Right cardiac atrium (tissue), 5 donors: ENCODE data around the gene PRKCH. TPM values are rescaled to one million over a fixed set of nuclear protein-coding genes. Genes with fewer than 3 reads are reported as not detected.

ENCODE experiments used
- ATAC-seq, 2 donors: fragments of 200-7000 bp; cut with Tn5 transposase; one replicate each; pipeline versions ENCODE4 v1.8.0 to v1.9.1; 2020; ENCODE audit warnings: moderate library complexity in 2 of 2, mild to moderate bottlenecking in 1 of 2
- DNase-seq, 3 donors: peaks; one replicate each; pipeline ENCODE4 v3.0.0-alpha.2; 2020
- H3K27ac ChIP-seq: one replicate; pipeline ENCODE4 v1.5.1; 2013; ENCODE audit warnings: mild to moderate bottlenecking, low read length, control low read depth, moderate library complexity
- H3K27me3 ChIP-seq: one replicate; pipeline ENCODE4 v1.6.1; 2013; ENCODE audit not compliant: control insufficient read depth, insufficient read depth
- H3K4me1 ChIP-seq: one replicate; pipeline ENCODE4 v1.6.1; 2013; ENCODE audit warnings: low read length; ENCODE audit not compliant: control insufficient read depth, insufficient read depth
- H3K4me3 ChIP-seq: one replicate; pipeline ENCODE4 v1.5.1; 2013; ENCODE audit warnings: low read length, control low read depth
- H3K9me3 ChIP-seq: one replicate; pipeline ENCODE4 v1.6.1; 2013; ENCODE audit warnings: low read length; ENCODE audit not compliant: control insufficient read depth
- WGBS: extraction: QIAGEN DNeasy Blood & Tissue Kit; methylation state at CpG from one replicate; pipeline ENCODE4 v1.1.7; 2013; 5-methylcytosine and 5-hydroxymethylcytosine counted together
- intact Hi-C, 4 donors: fragments of 100-400 bp; cut with DNase I; formaldehyde crosslinking; loops; one replicate each; pipeline versions ENCODE4 v1.11.0 to v1.14.0; 2022 to 2023
- polyA plus RNA-seq: library from polyadenylated mRNA; stranded (reverse); fragments of 200-250 nt; gene quantifications from one replicate; pipeline ENCODE4 v1.2.3, GENCODE V29; 2013
- total RNA-seq, 4 donors: library from RNA; stranded (reverse); fragmentation: NEBNext Ultra II Directional; extraction: Animal tissue kit (Norgen Biotek cat#: 25700); gene quantifications; one replicate each; pipeline ENCODE4 v1.2.1, GENCODE V29; 2021
- donor health status: healthy with polysubstance abuse.
- donor health status: DM: no; HTN: yes; CAD: no.
- donor health status: DM: no; HTN: no; CAD: no.
- donor health status: DM: no; HTN: yes; CAD: no; lungs with severe emphysema.
- donor health status: DM: yes; HTN: yes; CAD: no.

Gene PRKCH
- total and polyA plus RNA-seq, 5 donors = 11.9 to 31.3 (median 26.6) TPM

GRCh38 chr14:61585598-61586543, 264.5 kb downstream of the PRKCH start:
- Histone ChIP-seq H3K4me1 (peaks cover 11% of the 10 kb centered on the region), H3K27ac (peak overlapping the region; percentile 82), H3K9me3 (no peaks in the 10 kb centered on the region), H3K27me3 (no peaks in the 10 kb centered on the region), H3K4me3 (no peak overlapping the region)
- DNase-seq (peak; percentile 84 to 92 (median 89)), ATAC-seq (peak; percentile 86 to 91)
- intact Hi-C loops = no loop called here
- 43% methylated on average over 5 of the region's 5 CpGs for WGBS

GRCh38 chr14:61586544-61587055, 265.2 kb downstream of the PRKCH start:
- H3K4me1 ChIP-seq = peaks cover 11% of the 10 kb centered on the region
- ATAC-seq (peak in 1 of 2 donors; percentile 28), DNase-seq (no peak)
- H3K9me3 ChIP-seq = no peaks in the 10 kb centered on the region
- peak overlapping the region; percentile 2 for H3K27ac ChIP-seq
- WGBS = 42% methylated on average over 4 of the region's 4 CpGs
- intact Hi-C loops = no loop called here
- no peaks in the 10 kb centered on the region for H3K27me3 ChIP-seq
- H3K4me3 ChIP-seq = no peak overlapping the region

DNA sequence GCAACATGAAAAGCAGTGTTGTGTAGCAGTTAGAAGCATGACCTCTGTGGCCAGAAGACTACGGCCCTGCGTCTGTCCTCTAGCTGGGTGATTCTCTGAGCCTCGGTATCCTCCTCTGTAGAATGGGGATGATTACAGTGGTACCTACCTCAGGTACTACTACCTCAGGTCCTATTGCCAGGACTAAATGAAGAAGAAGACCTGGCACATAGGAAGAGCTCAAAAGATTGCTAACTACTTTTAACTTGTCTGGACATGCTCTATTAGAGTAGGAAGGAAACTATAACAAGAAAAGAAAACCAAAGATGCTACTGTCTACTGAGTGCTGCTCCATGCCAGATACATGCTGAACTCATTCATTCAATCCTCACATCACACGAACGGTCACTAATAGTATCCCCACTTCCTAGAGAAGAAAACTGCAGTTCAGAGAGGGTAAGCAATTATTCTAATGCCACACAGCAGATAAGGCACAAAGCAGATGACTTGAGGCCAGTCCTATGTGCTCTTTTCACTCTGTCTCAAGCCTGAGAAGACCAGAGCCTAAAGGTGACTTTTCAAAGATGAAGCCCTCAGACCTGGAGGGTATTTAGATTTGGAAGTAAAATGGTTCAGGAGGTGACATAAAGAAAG, 265.8 kb downstream of the PRKCH start:
- no peak for ATAC-seq
- H3K4me1 ChIP-seq = peaks cover 11% of the 10 kb centered on the region
- no peaks in the 10 kb centered on the region for H3K27me3 ChIP-seq
- no peak overlapping the region for H3K4me3 ChIP-seq
- DNase-seq = no peak
- 77% methylated on average over 5 of the region's 5 CpGs for WGBS
- H3K27ac ChIP-seq = peak overlapping the region; percentile 2
- H3K9me3 ChIP-seq = no peaks in the 10 kb centered on the region
- intact Hi-C loops = no loop called here

GRCh38 chr14:61588419-61588901, 267.1 kb downstream of the PRKCH start:
- H3K9me3 ChIP-seq = no peaks in the 10 kb centered on the region
- no peak overlapping the region for H3K27ac ChIP-seq
- WGBS = 73% methylated on average over 6 of the region's 6 CpGs
- H3K4me3 ChIP-seq = no peak overlapping the region
- DNase-seq = no peak
- ATAC-seq = peak; percentile 12 to 28
- intact Hi-C loops = no loop called here
- peaks cover 11% of the 10 kb centered on the region for H3K4me1 ChIP-seq
- no peaks in the 10 kb centered on the region for H3K27me3 ChIP-seq

DNA sequence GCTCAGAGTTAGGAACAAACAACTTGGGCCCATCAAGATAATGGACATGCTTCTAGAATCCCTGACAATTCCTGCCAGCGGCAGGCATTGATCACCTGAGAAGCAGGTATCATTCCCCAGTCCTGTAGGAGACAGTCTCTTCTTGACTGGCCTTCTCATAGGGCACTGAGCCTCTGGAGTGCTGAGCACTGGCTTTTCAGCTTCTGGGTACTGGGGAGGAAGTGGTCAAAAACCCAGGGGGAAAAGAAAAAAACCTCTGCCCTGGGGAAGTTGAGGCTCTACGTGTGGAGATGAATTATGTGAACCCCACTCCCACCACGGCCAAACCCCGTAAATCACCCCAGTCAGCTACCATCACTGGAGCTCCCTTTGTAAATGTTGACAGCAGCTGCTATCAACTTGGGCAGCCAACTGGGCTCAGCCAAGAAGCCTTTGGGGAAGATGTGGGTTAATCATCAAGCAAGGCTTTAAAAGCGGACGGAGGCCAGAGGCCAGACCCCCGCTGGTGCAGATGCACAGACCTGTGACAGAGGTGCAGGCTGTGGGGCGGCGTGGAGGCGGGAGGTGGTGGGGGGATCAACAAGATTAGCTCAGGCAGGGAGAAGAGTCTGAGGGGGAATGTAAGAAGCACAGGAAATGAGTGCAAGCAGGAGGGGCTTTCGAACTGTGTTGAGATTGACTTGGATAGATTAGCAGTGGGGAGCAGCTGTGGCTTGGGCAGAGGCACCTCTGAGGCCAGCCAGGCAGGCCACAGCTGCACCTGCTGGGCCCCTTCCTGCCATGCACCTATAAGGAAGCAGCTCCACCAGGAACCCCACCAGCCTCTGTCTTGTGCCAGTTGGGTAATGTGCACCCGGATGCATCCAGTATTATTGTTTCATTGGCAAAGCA, 268.6 kb downstream of the PRKCH start:
- no peak for ATAC-seq
- WGBS = 78% methylated on average over 12 of the region's 12 CpGs
- no peaks in the 10 kb centered on the region for H3K27me3 ChIP-seq
- H3K4me3 ChIP-seq = no peak overlapping the region
- H3K4me1 ChIP-seq = peaks cover 11% of the 10 kb centered on the region
- DNase-seq = no peak
- H3K9me3 ChIP-seq = no peaks in the 10 kb centered on the region
- H3K27ac ChIP-seq = no peak overlapping the region
- intact Hi-C loops = no loop called here

GRCh38 chr14:61591862-61592261, 270.5 kb downstream of the PRKCH start:
- H3K9me3 ChIP-seq = no peaks in the 10 kb centered on the region
- no peak for DNase-seq
- no peak for ATAC-seq
- H3K27ac ChIP-seq = no peak overlapping the region
- no peak overlapping the region for H3K4me3 ChIP-seq
- H3K27me3 ChIP-seq = no peaks in the 10 kb centered on the region
- no peaks in the 10 kb centered on the region for H3K4me1 ChIP-seq
- intact Hi-C loops = no loop called here
- WGBS = 92% methylated on average over 2 of the region's 2 CpGs

DNA sequence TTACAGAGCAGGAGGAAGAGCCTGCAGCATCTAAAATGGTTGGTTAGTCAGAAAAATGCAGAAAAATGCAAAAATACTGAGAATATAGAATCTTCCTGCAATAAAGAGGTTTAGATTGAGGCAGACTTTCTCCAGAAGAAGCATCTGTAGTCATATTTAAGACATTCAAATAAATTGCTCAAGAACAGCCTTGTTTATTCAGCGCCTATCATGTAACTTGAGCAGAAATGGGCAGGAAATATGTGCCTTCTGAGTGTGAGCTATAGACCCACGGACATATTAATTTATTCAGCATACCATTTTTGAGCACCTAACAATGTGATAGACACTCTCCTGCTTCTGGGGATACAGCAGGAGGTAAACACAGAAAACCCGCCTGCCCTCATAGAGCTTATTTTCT, 272.0 kb downstream of the PRKCH start:
- 84% methylated on average over 3 of the region's 3 CpGs for WGBS
- Histone ChIP-seq H3K27me3 (no peaks in the 10 kb centered on the region), H3K9me3 (no peaks in the 10 kb centered on the region), H3K4me3 (no peak overlapping the region), H3K4me1 (no peaks in the 10 kb centered on the region), H3K27ac (no peak overlapping the region)
- ATAC-seq = no peak
- DNase-seq = no peak
- intact Hi-C loops = no loop called here

DNA sequence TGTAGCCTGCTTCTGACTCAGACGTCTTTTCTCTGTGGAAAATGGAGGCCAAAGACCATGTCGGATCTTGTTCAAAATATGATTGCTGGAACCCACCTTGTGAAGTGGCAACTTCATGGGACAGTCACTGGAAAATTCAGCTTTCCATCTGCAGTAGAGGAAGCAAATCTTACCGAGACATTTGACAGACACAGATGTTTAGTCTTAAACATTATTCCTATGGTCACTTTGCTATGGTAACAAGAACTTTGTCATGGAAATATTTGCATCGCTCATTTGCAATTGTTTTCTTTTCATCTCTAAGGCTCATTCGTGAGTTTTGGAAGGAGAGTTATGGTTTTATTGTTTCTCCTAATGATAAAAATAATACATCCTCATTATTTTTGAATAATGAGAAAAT, 275.6 kb downstream of the PRKCH start:
- intact Hi-C loops = no loop called here

GRCh38 chr14:61598980-61599379, 277.6 kb downstream of the PRKCH start:
- peak; percentile 68 to 91 for ATAC-seq
- Histone ChIP-seq H3K4me1 (no peaks in the 10 kb centered on the region), H3K4me3 (no peak overlapping the region), H3K27ac (peak overlapping the region; percentile 6), H3K27me3 (no peaks in the 10 kb centered on the region), H3K9me3 (no peaks in the 10 kb centered on the region)
- DNase-seq = no peak
- intact Hi-C loops = no loop called here
- WGBS = 3% methylated on average over 1 of the region's 1 CpG

More for the DNA sequence above, 275.6 kb downstream of the PRKCH start:
- ATAC-seq = no peak
- no peaks in the 10 kb centered on the region for H3K27me3 ChIP-seq
- H3K27ac ChIP-seq = no peak overlapping the region
- H3K4me3 ChIP-seq = no peak overlapping the region
- WGBS = 45% methylated on average over 5 of the region's 5 CpGs
- H3K9me3 ChIP-seq = no peaks in the 10 kb centered on the region
- DNase-seq = no peak
- no peaks in the 10 kb centered on the region for H3K4me1 ChIP-seq

DNA sequence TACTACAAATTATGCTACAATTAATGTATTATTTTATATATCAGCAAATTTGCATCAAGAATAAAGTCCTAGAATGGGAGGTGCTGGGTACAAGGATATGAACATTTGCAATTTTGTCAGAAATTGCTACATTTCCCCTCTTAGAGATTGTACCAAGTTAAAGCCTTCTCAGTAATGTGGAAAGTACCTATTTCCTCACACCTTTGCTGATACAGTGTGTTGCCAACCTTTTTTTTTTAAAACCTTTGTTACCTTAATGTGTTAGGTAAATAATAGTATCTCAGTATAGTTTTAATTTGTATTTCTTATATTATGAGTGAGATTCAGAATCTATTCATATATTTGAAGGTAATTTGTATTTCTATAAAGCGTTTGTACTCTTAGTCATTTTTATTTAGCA, 278.6 kb downstream of the PRKCH start:
- ATAC-seq = no peak
- Histone ChIP-seq H3K27ac (no peak overlapping the region), H3K4me1 (no peaks in the 10 kb centered on the region), H3K4me3 (no peak overlapping the region), H3K9me3 (no peaks in the 10 kb centered on the region), H3K27me3 (no peaks in the 10 kb centered on the region)
- 97% methylated on average over 1 of the region's 1 CpG for WGBS
- intact Hi-C loops = no loop called here
- DNase-seq = no peak
